SK-N-SH (cell line): ENCODE results near the gene RAD51B. TPM values are rescaled to one million over a fixed set of nuclear protein-coding genes. Genes with fewer than 3 reads are reported as not detected.
A peak's percentile ranks its signal among the peaks of the same experiment; 100 is the strongest.

Experiments
- CTCF ChIA-PET: fragments of 300-600, 350-600 bp; formaldehyde crosslinking; extraction: SDS; loops from one replicate; lab custom pipeline; 2021; lab: Yijun Ruan, JAX
- POLR2A ChIA-PET: fragments of 350-600 bp; sonication (Branson Sonifier 250); formaldehyde crosslinking; extraction: SDS; loops from one replicate; lab custom pipeline; 2020; ENCODE audit warnings: antibody characterized with exemption, inconsistent platforms; lab: Yijun Ruan, JAX
- DNase-seq: peaks from one replicate; pipeline ENCODE4 v3.0.0; 2012
- H2AFZ ChIP-seq: fragments of 200-600 bp; sonication (generic); 2 replicates; pipeline ENCODE4 v1.8.1; 2016; ENCODE audit warnings: antibody characterized with exemption, mild to moderate bottlenecking, low read depth
- H3F3A ChIP-seq: fragments of 200-600 bp; sonication (generic); replicated peaks from 2 replicates; pipeline ENCODE3; 2016; ENCODE audit warnings: antibody characterized with exemption, mild to moderate bottlenecking; ENCODE audit not compliant: insufficient read depth
- H3K27ac ChIP-seq, 2 experiments: fragments of 200-500 bp in 1 of 2; fragments of 200-600 bp in 1 of 2; sonication (Bioruptor generic) in 1 of 2; sonication (generic), shearing (Covaris generic) in 1 of 2; 2 replicates each; pipeline versions ENCODE4 v1.5.1 to v1.6.1; 2014 to 2016; ENCODE audit warnings: low read depth in 2 of 2, inconsistent platforms in 1 of 2, low read length in 1 of 2, mild to moderate bottlenecking in 1 of 2, mixed read lengths in 1 of 2
- H3K27me3 ChIP-seq: fragments of 200-600 bp; sonication (generic), shearing (Covaris generic); 2 replicates; pipeline ENCODE4 v1.6.1; 2016; ENCODE audit warnings: mixed run types; ENCODE audit not compliant: insufficient read depth
- H3K36me3 ChIP-seq, 2 experiments: fragments of 200-500 bp in 1 of 2; fragments of 200-600 bp in 1 of 2; sonication (Bioruptor generic) in 1 of 2; sonication (generic) in 1 of 2; replicated peaks in 1 of 2; 2 replicates each; pipeline versions ENCODE3 to v1.5.1; 2014 to 2016; ENCODE audit warnings: low read length in 1 of 2, mild to moderate bottlenecking in 1 of 2; ENCODE audit not compliant: insufficient read depth in 2 of 2, control insufficient read depth in 1 of 2
- H3K4me1 ChIP-seq, 2 experiments: fragments of 200-500 bp in 1 of 2; fragments of 200-600 bp in 1 of 2; sonication (Bioruptor generic) in 1 of 2; sonication (generic), shearing (Covaris generic) in 1 of 2; 2 replicates each; pipeline versions ENCODE4 v1.5.1 to v1.6.1; 2014 to 2016; ENCODE audit warnings: low read depth in 1 of 2, low read length in 1 of 2, mixed run types in 1 of 2; ENCODE audit not compliant: insufficient read depth in 2 of 2, control insufficient read depth in 1 of 2
- H3K4me2 ChIP-seq: fragments of 200-600 bp; sonication (generic), shearing (Covaris generic); 2 replicates; pipeline ENCODE4 v1.6.1; 2017; ENCODE audit warnings: mixed run types
- H3K4me3 ChIP-seq, 2 experiments: fragments of 200-500 bp in 1 of 2; fragments of 200-600 bp in 1 of 2; sonication (Bioruptor generic) in 1 of 2; sonication (generic), shearing (Covaris generic) in 1 of 2; 2 replicates each; pipeline versions ENCODE4 v1.5.1 to v1.8.1; 2014 to 2016; ENCODE audit warnings: low read depth in 2 of 2, inconsistent platforms in 1 of 2, low read length in 1 of 2, mild to moderate bottlenecking in 1 of 2, mixed read lengths in 1 of 2, moderate library complexity in 1 of 2
- H3K79me2 ChIP-seq: fragments of 200-600 bp; sonication (generic); 2 replicates; pipeline ENCODE4 v1.8.1; 2017; ENCODE audit warnings: mild to moderate bottlenecking; ENCODE audit not compliant: insufficient read depth
- H3K9ac ChIP-seq: fragments of 200-600 bp; sonication (generic); 2 replicates; pipeline ENCODE4 v1.6.1; 2017; ENCODE audit warnings: mixed run types
- H3K9me2 ChIP-seq: fragments of 200-600 bp; sonication (generic); 2 replicates; pipeline ENCODE4 v1.6.1; 2017; ENCODE audit warnings: mixed run types
- H3K9me3 ChIP-seq: fragments of 200-600 bp; sonication (generic); 2 replicates; pipeline ENCODE4 v1.6.1; 2017; ENCODE audit warnings: mixed run types, mild to moderate bottlenecking, moderate library complexity
- H4K20me1 ChIP-seq: fragments of 200-600 bp; sonication (generic); 2 replicates; pipeline ENCODE4 v1.6.1; 2017; ENCODE audit warnings: mild to moderate bottlenecking, mixed run types; ENCODE audit not compliant: insufficient read depth
- ELF1 ChIP-seq: IDR thresholded peaks from 2 replicates; pipeline ENCODE4 v1.4.0; 2012
- EP300 ChIP-seq, 2 experiments: IDR thresholded peaks; 2 replicates each; pipeline versions ENCODE4 v1.4.0 to v1.6.1; 2012; ENCODE audit warnings: borderline replicate concordance in 1 of 2, low read depth in 1 of 2, low read length in 1 of 2
- EZH2phosphoT487 ChIP-seq: fragments of 200-600 bp; sonication (generic); IDR thresholded peaks from 2 replicates; pipeline ENCODE4 v1.6.1; 2017; ENCODE audit warnings: low read depth, mixed run types, mild to moderate bottlenecking, antibody characterized with exemption, moderate library complexity, borderline replicate concordance
- FOSL2 ChIP-seq: IDR thresholded peaks from 2 replicates; pipeline ENCODE4 v1.4.0; 2012; ENCODE audit warnings: low read depth, mild to moderate bottlenecking, moderate library complexity, borderline replicate concordance
- FOXJ3 ChIP-seq: sonication (generic); formaldehyde crosslinking; IDR thresholded peaks from 2 replicates; pipeline ENCODE4 v1.5.1; 2020; ENCODE audit warnings: mild to moderate bottlenecking, missing genetic modification reagents
- GATA2 ChIP-seq: sonication (generic); formaldehyde crosslinking; IDR thresholded peaks from 2 replicates; pipeline ENCODE4 v1.5.0; 2020; ENCODE audit warnings: mild to moderate bottlenecking, missing genetic modification reagents
- MAX ChIP-seq: IDR thresholded peaks from 2 replicates; pipeline ENCODE4 v1.4.0; 2012; ENCODE audit warnings: low read depth
- MEF2A ChIP-seq: IDR thresholded peaks from 2 replicates; pipeline ENCODE4 v1.4.0; 2012; ENCODE audit warnings: low read depth, borderline replicate concordance
- MXI1 ChIP-seq: IDR thresholded peaks from 2 replicates; pipeline ENCODE4 v1.6.1; 2012; ENCODE audit warnings: mild to moderate bottlenecking, low read depth, low read length, improper control_type of control experiment
- PBX3 ChIP-seq: IDR thresholded peaks from 2 replicates; pipeline ENCODE4; 2012
- POLR2AphosphoS5 ChIP-seq: IDR thresholded peaks from 2 replicates; pipeline ENCODE4 v1.6.1; 2012; ENCODE audit warnings: low read depth, low read length
- RCOR1 ChIP-seq: fragments of 150-350 bp; IDR thresholded peaks from 2 replicates; pipeline ENCODE4 v1.6.1; 2017; ENCODE audit warnings: antibody characterized with exemption, low read length
- REST ChIP-seq: IDR thresholded peaks from 2 replicates; pipeline ENCODE4 v1.6.1; 2012; ENCODE audit warnings: mild to moderate bottlenecking, low read depth, low read length, moderate library complexity
- RFX5 ChIP-seq: IDR thresholded peaks from 2 replicates; pipeline ENCODE4 v1.6.1; 2012; ENCODE audit warnings: mild to moderate bottlenecking, improper control_type of control experiment, low read length
- SMC3 ChIP-seq: IDR thresholded peaks from 2 replicates; pipeline ENCODE4 v1.6.1; 2012; ENCODE audit warnings: low read depth, low read length, improper control_type of control experiment
- TCF12 ChIP-seq: IDR thresholded peaks from 2 replicates; pipeline ENCODE4 v1.4.0; 2012
- TEAD4 ChIP-seq: IDR thresholded peaks from 2 replicates; pipeline ENCODE4 v1.4.0; 2012; ENCODE audit warnings: mild to moderate bottlenecking, borderline replicate concordance; ENCODE audit not compliant: insufficient read depth
- YY1 ChIP-seq: IDR thresholded peaks from 2 replicates; pipeline ENCODE4 v1.4.0; 2012; ENCODE audit warnings: low read depth, mild to moderate bottlenecking
- WGBS: methylation state at CpG from one replicate; pipeline ENCODE4 v1.1.6; 2017; ENCODE audit warnings: low lambda C conversion rate; 5-methylcytosine and 5-hydroxymethylcytosine counted together
- polyA plus RNA-seq, 3 experiments: library from polyadenylated mRNA; depleted of rRNA; stranded (reverse); fragments of >200 nt; gene quantifications; 2 replicates each; pipeline ENCODE4 v1.2.3, GENCODE V29; 2012
- TF ChIP-seq, protein P1 (sequence below): IDR thresholded peaks from 2 replicates; pipeline ENCODE4 v1.4.0; 2012; ENCODE audit warnings: low read depth, borderline replicate concordance

Gene RAD51B
- polyA plus RNA-seq, 1 of the 3 experiments (the other 2 are of a cell fraction): 6.0 TPM

DNA sequence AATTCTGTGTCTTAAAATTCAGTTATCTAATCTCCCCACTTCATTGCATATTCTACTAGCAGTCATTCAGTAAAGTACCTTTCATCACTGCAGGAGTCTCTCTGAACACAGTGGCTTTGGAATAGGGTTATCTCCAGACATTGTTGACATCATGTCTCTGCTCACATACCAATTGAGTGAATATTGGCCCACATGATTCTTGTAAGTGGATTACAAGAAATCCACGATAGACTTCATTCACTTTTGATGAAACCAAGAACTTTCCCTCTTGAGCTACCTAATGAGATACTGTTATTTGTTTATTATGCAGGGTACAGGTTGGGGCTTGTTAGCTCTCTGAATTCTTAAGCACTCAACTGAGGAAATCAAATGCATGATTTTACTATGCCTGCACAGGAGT is 284.9 kb downstream of the RAD51B start (continued):
- TF ChIP-seq REST: no peak
- TF ChIP-seq POLR2AphosphoS5: no peak
- TF ChIP-seq GATA2: no peak
- no peak for TF ChIP-seq MAX
- TF ChIP-seq TCF12: peak; percentile 59
- no peak for TF ChIP-seq MEF2A
- peak in 1 of 2 experiments; percentile 66; a peak in 1 of 4 replicates for TF ChIP-seq EP300 (IDR thresholded peaks at IDR 0.05; ENCODE audit: borderline replicate concordance in 1 of 2, low read depth in 1 of 2, low read length in 1 of 2)
- TF ChIP-seq FOSL2: peak; percentile 21; the same call in 1 of the 2 replicates
- TF ChIP-seq ELF1: no peak
- no peak for TF ChIP-seq SMC3

GRCh38 chr14:68105816-68106215 is 286.2 kb downstream of the RAD51B start:
- Histone ChIP-seq H2AFZ (no peak overlapping the region), H3K4me3 (no peak overlapping the region), H3K9me2 (no peaks in the 10 kb centered on the region), H3K9ac (no peak overlapping the region), H3K9me3 (peaks cover 10% of the 10 kb centered on the region; the same call in 1 of the 2 replicates), H3K4me1 (peaks cover 0 to 35% of the 10 kb centered on the region in 2 experiments; a peak in 2 of 4 replicates), H3K27ac (no peak overlapping the region), H3K4me2 (no peak overlapping the region), H4K20me1 (no peaks in the 10 kb centered on the region), H3K79me2 (no peaks in the 10 kb centered on the region), H3K36me3 (no peaks in the 10 kb centered on the region), H3K27me3 (no peaks in the 10 kb centered on the region), H3F3A (no peaks in the 10 kb centered on the region)
- no peak for DNase-seq
- CTCF ChIA-PET: interaction anchor here (1.3 kb wide), 1 partner anchor 10 kb away, joined by 3 read pairs; no protein-coding TSS in a partner anchor
- 93% methylated on average over 2 of the region's 2 CpGs for WGBS
- POLR2A ChIA-PET: no interaction called here
- TF ChIP-seq PBX3: no peak
- no peak for TF ChIP-seq ELF1

- POLR2A ChIA-PET: no interaction called here
- no peak for DNase-seq
- no peak for TF ChIP-seq RFX5
- TF ChIP-seq PBX3: no peak
- TF ChIP-seq FOXJ3 (CRISPR knock-in tag): no peak
- TF ChIP-seq RCOR1: no peak
- no peak for TF ChIP-seq ELF1
- TF ChIP-seq MXI1: no peak
- no peak for TF ChIP-seq TEAD4
- TF ChIP-seq EZH2phosphoT487: no peak
- TF ChIP-seq YY1: no peak
- TF ChIP-seq, protein P1, sequence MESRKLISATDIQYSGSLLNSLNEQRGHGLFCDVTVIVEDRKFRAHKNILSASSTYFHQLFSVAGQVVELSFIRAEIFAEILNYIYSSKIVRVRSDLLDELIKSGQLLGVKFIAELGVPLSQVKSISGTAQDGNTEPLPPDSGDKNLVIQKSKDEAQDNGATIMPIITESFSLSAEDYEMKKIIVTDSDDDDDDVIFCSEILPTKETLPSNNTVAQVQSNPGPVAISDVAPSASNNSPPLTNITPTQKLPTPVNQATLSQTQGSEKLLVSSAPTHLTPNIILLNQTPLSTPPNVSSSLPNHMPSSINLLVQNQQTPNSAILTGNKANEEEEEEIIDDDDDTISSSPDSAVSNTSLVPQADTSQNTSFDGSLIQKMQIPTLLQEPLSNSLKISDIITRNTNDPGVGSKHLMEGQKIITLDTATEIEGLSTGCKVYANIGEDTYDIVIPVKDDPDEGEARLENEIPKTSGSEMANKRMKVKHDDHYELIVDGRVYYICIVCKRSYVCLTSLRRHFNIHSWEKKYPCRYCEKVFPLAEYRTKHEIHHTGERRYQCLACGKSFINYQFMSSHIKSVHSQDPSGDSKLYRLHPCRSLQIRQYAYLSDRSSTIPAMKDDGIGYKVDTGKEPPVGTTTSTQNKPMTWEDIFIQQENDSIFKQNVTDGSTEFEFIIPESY: no peak
- TF ChIP-seq MEF2A: no peak
These were observed 286.9 kb downstream of the RAD51B start for GRCh38 chr14:68106456-68106855.

More at GRCh38 chr14:68106456-68106855, 286.9 kb downstream of the RAD51B start:
- Histone ChIP-seq H3K9me2 (no peaks in the 10 kb centered on the region), H3K79me2 (no peaks in the 10 kb centered on the region), H2AFZ (no peak overlapping the region), H3K4me1 (peaks cover 1 to 39% of the 10 kb centered on the region in 2 experiments), H3K27me3 (no peaks in the 10 kb centered on the region), H3K4me3 (no peak overlapping the region), H3K27ac (no peak overlapping the region), H3K36me3 (no peaks in the 10 kb centered on the region), H3K4me2 (no peak overlapping the region), H3K9ac (no peak overlapping the region), H4K20me1 (no peaks in the 10 kb centered on the region), H3F3A (no peaks in the 10 kb centered on the region), H3K9me3 (peaks cover 10% of the 10 kb centered on the region; the same call in 1 of the 2 replicates)
- CTCF ChIA-PET: interaction anchor here (0.7 to 1.3 kb wide), 3 partner anchors 11 to 222 kb away, joined by 3 read pairs; no protein-coding TSS in a partner anchor
- 64% methylated on average over 1 of the region's 1 CpG for WGBS
